ENCODE measurements around the gene UBE2G1.

UBE2G1 gene

DNA sequence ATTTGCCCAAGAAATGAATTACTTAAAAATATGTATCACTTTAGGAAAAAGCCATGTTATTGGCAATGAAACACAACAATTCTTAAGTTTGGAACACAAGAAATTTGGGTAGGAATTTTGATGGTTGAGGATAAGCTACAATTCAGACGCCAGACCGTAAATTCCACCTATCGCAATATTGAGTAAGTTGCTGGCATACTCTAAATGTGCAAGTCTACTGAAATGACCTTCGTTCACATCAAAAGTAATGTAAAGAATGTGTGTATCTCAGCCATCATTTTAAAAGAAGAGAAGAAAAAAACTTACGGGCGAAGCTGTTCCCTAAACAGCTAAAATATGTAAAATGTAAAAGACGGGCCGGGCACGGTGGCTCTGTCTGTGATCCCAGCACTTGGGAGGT, 33.4 kb downstream of the UBE2G1 start:
- DNase-seq: no peak

DNA sequence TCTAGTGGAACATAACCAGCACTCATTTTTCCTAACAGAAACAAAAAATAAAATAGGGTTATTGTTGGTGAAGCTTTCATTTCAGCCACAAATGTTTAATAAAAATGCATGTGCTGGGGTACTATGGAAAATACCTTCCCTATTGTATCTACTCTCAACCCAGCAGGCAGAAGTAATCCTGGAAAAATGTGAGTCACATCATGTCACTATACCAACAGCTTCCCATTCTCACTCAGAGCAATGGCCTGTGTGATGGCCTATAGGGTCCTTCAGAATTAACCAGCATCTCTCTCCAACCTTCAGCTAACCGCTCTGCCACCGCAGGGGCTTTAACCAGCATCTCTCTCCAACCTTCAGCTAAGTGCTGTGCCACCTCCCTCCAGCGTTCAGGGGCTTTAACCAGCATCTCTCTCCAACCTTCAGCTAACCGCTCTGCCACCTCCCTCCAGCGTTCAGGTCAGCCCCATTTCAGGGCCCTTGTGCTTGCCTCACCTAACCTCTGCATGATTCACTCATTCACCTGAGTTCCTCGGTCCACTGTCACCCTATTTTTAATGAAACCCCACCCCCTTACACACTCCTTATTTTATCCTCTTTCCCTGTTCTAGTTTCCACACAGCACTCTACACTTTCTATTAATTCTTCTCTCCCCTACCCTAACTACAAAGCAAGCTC, 34.0 kb downstream of the UBE2G1 start:
- no peak for DNase-seq

DNA sequence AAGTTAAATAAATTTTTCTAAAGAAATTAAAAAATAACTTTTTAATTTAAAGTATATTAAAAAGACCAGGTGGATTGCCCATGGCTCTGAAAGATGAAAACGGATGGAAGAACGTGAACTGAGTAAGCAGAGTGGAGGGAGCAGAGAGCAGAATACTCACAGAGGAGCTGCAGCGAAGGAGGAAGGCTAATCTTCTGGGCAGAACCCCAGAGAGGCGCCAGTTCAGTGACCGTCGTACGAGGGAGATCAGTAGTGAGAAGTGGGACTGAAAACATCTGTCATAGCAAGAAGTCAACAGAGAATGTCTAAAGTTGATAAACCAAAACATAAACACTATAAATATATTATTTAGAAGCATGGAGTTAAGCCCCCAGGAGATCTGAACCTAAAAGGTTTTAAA, 34.9 kb downstream of the UBE2G1 start:
- no peak for DNase-seq

DNA sequence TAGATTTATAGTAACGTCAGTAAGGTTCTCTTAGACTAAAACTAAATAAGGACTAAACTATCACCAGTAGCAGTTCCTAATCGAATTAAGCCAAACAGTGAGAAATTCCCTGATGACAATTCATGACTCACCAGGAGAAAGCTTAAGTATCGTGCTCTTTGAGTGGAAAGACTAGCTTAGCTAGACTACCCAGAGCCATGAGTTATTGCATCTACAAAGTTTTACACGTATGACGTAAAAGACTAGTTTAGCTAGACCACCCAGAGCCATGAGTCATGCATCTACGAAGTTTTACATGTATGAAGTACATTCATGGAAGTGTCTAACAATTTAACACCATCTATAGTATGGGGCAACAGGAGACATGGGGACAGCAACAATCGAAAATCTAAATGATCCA, 36.6 kb downstream of the UBE2G1 start:
- no peak for DNase-seq

DNA sequence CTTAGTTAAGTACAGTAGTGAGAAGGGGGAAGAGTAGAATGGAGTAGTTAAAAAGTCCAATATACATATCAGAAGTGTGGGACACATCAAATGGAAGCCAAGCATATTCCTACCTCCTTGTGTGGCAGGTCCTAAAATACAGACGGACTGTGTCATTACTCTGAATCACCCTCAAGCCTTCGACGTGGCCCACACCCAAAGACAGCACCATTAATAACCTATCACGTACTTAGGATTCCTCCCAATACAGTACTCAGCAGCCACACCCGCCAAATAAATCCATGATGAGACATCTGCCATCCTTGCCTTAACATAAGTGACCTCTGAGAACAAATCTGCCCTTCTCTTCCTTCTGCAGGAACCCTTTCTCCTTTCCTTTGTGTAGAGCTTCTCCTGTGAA, 38.9 kb downstream of the UBE2G1 start:
- DNase-seq: no peak

DNA sequence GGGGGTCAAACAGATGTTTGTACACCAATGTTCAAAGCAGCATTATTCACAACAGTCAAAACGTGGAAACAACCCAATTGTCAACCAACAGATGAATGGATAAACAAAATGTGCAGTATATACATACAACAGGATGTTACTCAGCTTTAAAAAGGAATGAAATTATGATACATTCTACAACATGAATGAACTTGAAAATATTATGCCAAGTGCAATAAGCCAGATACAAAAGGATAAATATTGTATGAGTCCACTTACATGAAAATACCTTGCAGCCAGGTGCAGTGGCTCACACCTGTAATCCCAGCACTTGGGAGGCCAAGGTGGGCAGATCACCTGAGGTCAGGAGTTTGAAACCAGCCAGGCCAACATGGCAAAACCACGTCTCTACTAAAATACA, 39.9 kb downstream of the UBE2G1 start:
- DNase-seq: no peak

DNA sequence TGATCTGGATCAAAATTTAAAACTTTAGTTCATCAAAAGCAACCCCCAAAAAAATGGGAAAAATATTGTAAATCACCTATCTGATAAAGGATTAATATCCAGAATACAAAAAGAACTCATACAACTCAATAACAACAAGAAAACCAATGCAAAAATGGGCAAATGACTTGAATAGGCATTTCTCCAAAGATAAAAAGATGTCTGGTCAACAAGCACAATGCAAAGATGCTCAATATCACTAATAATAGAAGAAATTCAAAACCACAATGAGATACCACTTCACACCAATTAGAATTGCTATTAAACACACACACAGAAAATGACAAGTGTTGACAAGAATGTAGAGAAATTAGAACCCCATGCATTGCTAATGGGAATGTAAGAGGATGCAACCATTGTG, 40.4 kb downstream of the UBE2G1 start:
- no peak for DNase-seq

DNA sequence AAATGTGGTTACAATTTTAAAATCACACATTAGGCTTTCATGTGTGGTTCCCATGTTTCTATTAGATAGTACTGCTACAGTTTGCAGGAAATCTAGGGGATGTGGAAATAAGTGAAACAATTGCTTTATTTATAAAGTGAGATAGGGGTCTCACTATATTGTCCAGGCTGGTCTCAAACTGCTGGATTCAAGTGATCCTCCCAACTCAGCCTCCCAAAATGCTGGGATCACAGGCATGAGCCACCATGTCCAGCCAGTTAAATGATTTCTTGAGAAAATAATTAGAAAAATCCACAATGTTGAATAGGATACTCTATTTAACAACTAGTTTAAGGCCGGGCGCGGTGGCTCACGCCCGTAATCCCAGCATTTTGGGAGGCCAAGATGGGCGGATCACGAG, 42.0 kb downstream of the UBE2G1 start:
- no peak for DNase-seq

DNA sequence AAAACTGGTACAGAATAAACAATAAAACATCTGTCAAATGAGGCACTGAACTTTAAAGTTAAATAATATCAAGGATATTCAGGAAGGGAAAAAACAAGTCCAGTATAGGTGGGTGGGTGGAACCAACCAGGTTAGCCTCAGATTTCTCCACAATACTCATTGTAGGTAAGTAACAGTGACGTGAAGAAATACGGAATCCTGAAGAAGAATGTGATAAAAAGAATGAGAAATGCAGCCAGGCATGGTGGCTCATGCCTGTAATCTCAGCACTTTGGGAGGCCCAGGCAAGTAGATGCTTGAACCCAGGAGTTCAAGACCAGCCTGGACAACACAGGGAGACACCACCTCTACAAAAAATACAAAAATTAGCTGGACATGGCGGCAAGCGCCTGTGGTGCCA, 47.3 kb downstream of the UBE2G1 start:
- no peak for DNase-seq

DNA sequence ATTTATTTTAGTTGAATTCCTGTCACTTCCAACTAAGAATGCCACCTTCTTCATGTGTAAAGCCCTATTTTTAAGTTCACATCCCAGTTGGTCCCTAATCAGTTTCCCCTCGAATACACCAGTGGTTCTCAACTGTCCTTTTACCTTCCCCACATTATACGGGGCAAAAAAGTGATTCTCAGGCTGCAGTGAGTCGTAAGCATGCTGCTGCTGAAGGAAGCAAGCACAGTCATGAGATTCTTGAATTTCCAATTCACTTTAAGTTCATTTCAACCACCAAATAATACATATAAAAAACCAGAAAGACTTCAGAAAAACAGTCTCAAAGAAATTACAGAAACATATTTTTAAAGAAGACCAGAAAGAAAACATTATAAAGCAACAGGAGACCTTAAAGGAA, 47.9 kb downstream of the UBE2G1 start:
- no peak for DNase-seq

DNA sequence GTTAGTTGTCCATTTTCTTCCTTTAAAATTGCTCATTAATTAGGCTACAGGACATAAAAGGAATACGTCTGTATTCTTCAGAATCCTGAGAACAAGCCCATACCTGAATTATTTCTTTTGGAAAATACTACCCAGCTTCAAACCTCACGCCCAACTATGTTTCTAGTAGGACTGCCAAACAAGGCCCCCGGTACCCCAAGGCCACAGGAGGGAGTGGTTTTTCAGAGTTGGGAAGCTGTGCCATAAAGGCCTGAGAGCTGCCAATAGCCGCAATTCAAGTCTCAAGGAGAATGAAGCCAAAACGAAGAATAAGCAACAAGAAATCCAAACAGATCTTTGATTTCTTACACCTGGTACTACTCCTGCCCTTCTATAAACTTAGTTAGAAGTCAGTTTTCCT, 48.3 kb downstream of the UBE2G1 start:
- no peak for DNase-seq

DNA sequence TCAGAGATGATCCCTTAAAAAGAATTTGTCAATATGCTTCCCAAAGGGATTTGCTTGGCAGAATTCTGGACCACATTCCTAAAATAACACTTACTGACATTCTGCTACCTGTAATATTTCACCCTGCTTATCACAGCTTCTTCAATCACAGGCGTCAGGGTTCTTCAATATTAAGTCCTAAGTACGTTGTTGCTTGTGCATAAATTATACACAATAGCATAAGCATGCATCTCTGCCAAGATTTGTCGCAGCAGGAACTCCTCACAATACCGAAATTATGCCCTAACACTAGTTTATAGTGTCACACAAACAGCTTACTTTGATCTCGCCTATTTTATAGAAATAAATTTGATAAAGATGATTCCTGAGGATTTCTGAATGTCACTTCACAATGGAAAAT, 48.9 kb downstream of the UBE2G1 start:
- no peak for DNase-seq

DNA sequence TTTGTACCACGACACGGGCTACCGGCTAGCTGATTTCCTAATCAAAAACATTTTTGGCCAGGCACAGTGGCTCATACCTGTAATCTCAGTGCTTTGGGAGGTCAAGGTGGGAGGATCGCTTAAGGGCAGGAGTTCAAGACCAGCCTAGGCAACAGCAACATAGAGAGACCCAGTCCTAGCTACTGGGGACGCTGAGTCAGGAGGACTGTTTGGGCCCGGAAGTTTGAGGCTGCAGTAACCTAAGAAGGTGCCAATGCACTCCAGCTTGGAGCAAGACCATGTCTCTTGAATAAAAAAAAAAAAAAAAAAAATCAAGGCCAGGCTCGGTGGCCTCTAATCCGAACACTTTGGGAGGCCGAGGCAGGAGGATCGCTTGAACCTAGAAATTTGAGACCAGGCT, 49.8 kb downstream of the UBE2G1 start:
- DNase-seq: no peak

DNA sequence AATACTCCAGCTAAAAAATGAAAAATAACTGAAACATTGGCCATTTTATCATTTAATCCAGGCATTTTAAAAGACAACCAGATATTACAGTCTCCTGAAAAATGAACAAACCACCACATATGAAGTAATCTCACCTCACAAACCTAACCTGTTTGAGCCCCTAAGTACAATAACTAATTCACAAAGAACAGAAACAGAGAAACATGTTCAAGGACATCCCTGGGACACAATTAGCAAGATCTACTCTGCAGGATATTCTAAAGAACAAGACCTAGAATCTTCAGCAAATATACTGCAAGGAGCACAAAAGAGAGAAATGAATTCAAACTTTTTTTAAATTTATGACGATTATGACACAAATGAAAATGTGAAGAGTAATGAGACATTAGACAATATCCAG, 51.9 kb downstream of the UBE2G1 start:
- no peak for DNase-seq

DNA sequence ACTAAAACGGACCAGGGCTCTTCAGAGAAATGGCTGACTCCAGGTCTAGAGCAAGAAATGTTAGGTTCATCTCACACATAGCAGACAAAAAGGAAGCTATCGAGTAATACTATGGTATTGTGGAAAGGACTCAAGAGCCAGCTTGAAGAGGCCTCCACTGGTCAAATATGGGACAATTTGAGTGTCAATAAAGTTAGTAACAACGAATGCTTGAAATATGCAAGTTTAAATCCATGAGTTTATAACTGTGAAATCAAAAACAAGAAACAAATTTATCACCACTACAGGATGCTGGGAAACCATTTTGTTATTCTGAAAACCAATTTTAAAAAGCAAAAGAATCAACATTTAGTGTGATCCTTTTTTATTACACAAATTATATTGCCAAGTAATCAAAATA, 52.3 kb downstream of the UBE2G1 start:
- no peak for DNase-seq

DNA sequence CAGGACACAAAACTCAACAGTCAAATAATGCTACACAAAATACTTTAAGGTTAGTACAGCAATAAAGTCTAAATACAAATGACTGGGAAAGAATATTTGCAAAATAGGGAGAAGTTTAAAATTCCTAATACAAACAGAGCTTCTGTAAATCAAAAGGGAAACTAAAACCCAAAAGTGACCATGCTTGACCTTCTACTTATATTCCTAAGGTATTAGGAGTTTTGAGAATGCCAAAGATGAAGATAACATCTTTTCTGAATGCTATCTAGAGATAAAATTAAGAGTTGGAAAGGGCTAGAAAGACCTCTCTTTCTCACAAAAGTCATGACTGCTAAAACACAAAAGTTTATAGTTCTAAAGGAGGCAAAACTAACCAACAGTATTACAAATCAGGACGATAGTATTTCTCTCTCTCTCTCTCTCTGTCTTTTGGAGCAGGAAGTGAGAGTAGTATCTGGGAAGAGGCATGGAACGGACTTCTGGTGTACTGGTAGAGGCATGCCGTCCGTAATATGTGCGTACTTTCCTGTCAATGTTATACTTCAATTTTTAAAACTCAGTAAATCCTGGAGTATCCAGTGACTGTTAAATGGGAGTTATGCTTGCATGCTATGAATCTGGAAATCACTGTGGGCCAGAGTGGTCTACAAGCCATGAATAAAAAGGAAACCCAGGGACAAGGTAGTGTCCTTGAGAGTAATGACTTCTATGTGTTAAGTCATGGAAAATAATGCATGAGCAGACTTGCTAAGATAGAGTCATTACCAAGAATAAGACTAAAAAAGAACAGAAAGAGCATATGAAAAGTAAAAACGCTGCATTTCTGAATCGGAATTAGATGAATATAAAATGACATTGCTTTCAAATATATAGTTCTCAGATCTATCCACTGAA, 53.0 kb downstream of the UBE2G1 start:
- DNase-seq: no peak

DNA sequence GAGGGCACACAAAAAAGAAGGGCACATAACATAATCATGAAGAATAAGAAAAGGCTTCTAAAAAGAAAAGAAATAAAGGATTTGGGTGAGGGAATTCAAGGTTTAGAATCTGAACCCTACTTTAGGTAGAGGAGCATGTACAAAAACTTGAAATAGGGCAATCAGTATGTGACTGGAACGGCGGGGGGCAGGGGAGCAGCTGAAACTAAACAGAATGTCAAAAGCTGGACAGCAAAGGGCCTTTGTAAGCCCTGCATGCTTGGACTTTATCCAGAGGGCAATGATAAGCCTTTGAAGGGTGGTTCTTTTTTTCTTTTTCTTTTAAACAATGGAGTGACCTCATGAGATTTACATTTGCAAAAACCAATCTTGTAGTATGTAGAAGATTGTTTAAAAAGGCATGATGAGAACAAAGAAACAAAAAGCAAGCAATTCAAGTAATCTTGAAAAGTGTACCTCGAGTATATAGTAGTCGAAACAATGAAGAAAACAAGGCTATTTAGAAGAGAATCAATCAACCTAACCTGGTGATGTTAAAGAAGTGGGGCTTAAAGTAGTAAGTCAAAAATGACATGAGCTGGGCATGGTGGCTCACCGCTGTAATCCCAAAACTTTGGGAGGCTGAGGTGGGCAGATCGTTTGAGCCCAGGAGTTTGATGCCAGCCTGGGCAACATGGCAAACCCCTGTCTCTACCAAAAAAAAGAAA, 56.0 kb downstream of the UBE2G1 start:
- no peak for DNase-seq

DNA sequence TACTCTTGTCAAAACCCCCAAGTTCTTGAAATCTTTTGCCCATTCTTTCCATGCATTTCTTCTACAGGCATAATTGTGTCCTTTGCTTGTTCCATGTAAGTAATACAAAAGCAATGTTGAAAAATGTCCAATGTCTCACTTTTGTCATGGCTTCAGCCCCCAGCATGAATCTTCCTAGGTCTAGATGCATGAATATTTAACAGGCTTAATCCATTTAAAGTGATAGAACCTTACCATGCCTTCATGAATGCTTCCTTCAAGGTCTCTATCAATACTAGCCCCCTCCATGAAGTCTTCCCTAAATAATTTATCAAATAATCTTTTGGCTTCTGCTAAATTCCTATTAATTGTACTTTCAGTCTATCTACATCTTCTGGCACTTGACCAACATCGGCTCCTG, 56.6 kb downstream of the UBE2G1 start:
- no peak for DNase-seq

DNA sequence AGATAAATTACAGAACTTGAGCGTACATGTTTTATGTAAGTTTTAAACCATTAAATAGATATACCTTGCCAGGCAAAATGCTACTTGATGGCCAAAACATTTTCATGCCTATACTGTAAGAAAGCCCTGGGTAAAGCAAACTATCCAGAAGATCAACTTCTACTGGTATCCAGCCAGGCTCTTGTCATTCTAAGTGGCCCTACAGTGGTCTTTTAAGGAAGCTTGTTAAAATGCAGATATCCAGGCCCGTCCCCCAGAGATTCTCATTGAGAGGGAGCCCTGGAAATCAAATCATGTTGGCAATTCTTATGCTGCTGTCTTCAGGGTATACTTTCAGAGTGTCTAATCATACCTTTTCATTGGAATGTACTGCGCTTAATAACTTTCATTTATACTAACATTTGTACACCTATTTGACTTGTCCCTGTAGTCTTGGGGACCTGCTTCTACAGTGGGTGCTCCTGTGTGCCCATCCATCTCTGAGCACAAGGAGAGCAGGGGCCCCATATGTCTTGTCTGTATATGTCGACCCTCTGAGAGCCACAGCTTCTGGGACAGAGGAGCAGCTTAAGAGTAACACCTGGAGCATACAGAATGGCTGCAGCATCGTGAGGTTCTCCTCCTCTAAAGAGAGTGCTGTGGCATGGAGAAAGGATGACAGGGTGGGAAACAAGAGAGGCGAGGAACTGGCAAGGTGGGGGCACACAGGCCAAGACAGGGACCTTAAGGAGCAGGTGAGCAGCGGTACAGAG, 59.1 kb downstream of the UBE2G1 start:
- DNase-seq: no peak

DNA sequence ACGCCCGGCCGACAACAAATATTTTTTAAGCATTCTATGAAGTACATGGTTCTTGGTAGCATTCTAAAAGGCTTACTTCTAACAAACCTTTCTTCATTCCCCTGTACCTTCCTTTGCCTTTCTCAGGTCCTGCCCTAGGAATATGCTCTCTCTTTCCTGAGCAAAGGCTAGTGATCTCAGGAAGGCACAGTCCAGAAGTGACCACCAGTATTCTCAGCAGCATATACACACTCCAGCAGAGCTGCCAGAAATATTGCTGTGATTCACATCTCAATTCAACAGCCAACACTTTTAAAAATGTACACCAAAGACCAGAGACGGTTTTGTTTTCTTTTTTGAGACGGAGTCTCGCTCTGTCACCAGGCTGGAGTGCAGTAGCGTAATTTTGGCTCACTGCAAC, 61.3 kb downstream of the UBE2G1 start:
- DNase-seq: no peak

DNA sequence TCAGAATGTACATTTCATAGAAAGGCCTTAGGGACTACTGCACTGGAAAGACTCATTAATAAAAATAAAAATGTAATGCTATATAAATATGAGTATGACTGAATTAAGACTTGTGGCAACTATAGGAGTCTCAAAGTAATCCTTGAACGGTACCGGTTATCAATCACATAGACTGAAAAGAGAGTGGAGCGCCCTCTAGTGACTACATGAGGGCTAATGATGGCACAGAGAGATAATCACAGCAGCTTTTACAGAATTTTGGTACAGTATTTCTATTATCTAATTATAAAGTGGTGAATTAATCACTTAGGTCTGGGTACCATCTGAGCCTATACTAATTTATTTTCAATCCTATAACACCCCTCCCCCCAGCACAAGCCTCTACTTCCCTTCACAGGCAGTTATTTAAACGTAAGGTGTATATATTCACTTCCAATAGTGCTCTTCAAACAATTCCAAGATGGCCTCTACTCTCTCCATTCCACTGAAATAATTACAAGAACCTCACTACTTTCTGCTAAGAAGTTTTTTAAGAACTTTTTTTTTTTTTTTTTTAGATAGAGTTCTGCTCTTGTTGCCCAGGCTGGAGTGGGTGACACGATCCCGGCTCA, 62.0 kb downstream of the UBE2G1 start:
- DNase-seq: peak; percentile 14

DNA sequence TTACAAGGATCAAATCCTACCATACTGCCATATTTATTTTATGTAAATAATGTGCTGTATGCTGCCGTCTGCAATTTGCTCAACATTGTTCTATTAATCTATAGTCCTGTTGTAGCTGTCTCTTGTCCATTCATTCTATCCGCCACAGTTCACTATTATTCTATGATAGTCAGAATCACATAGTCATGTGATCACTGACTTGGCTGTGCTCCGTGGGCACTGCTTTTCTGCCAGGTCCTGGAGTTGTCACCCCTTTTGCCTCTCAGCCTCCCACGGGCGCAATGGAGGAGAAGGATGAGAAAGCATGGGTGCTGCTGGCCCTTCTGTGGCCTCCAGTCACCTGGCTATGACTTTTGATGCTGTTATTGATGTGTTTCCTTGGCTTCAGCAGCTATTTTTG, 65.4 kb downstream of the UBE2G1 start:
- no peak for DNase-seq

DNA sequence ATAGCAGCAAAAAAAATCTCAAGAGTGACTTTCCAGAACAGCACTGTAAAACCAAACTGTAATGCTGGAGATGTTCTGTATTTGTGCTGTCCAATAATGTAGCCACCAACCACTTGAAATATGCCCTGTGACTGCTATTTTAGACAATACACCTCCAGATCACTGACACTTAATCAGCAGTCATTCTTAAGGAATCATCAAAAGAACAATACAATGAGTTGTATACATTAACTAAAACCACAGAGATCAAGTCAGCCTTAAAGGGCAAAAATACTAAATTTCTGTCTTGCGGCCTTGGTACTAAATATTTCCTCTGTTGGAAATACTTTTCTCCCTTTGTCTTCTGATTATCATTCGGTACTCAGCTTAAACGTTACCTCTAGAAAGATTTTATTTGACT, 69.1 kb downstream of the UBE2G1 start:
- DNase-seq: no peak
